ENCODE results near the gene VPS16. TPM values are rescaled to one million over a fixed set of nuclear protein-coding genes. Genes with fewer than 3 reads are reported as not detected.

VPS16 gene
- total and polyA plus RNA-seq, 2 of the 13 experiments (the other 11 are each of a cell fraction or from before 2014, with no cell fraction given), result 34.2 to 35.4 TPM

GRCh38 chr20:2902291-2902690 is 61.7 kb downstream of the VPS16 start:
- H3K27me3 ChIP-seq (ENCODE audit: control insufficient read depth in 1 of 2, insufficient read depth in 2 of 2, low read length in 2 of 2), result no peaks in the 10 kb centered on the region
- no peak overlapping the region for H2AFZ ChIP-seq (ENCODE audit: low read length)
- ChIA-PET POLR2A (interaction anchor here (0.9 kb wide), 1 partner anchor 32 kb away, joined by 3 read pairs; no protein-coding TSS in a partner anchor), CTCF (ENCODE audit: low intra/inter-chr PET ratio, low total read pairs) (no interaction called here)
- H4K20me1 ChIP-seq (ENCODE audit: insufficient read depth, low read length), result no peaks in the 10 kb centered on the region
- TF ChIP-seq ZNF629 (CRISPR knock-in tag; conservative IDR thresholded peaks at IDR 0.05), result 0 out of 2 replicates have a peak, but pooled peaks have one; percentile 15
- no peak for TF ChIP-seq MTF2 (CRISPR knock-in tag; IDR thresholded peaks at IDR 0.05; ENCODE audit: borderline replicate concordance)
- H3K9ac ChIP-seq (ENCODE audit: insufficient read depth, low read depth, low read length), result no peak overlapping the region
- BruUV-seq (replicated peaks), result no TSS peak
- no peak for ATAC-seq
- H3K27ac ChIP-seq (ENCODE audit: extremely low read length, insufficient read depth, low read length), result no peak overlapping the region
- no peaks in the 10 kb centered on the region for H3K4me1 ChIP-seq (ENCODE audit: insufficient read depth, low read length)
- peaks cover 32% of the 10 kb centered on the region for H3K79me2 ChIP-seq (ENCODE audit: insufficient read depth, low read length)
- no peaks in the 10 kb centered on the region for H3K36me3 ChIP-seq (replicated peaks in 1 of 2; ENCODE audit: control insufficient read depth in 1 of 2, insufficient read depth in 2 of 2, low read length in 2 of 2)
- in situ Hi-C loops (cut with HindIII; ENCODE audit: extremely low pct_ligation_motif_present, low pct_unique_long_range_greater_than_20kb) (no loop called here), intact Hi-C loops (cut with micrococcal nuclease; ENCODE audit: unreplicated experiment) (no loop called here)
- no peak for FAIRE-seq
- H3K4me3 ChIP-seq (replicated peaks in 1 of 3; ENCODE audit: insufficient read depth in 1 of 3, low read depth in 2 of 3, low read length in 3 of 3), result no peak overlapping the region
- no peak for DNase-seq (ENCODE audit: low spot score)
- no peaks in the 10 kb centered on the region for H3K9me3 ChIP-seq (ENCODE audit: low read length)
- no peak overlapping the region for H3K4me2 ChIP-seq (ENCODE audit: low read depth, low read length)
- WGBS (ENCODE audit: low lambda C conversion rate), result 2% methylated on average over 1 of the region's 1 CpG

GRCh38 chr20:2902818-2903217 is 62.3 kb downstream of the VPS16 start:
- ChIA-PET CTCF (ENCODE audit: low intra/inter-chr PET ratio, low total read pairs) (no interaction called here), POLR2A (no interaction called here)
- DNase-seq (ENCODE audit: low spot score), result no peak
- Histone ChIP-seq H4K20me1 (ENCODE audit: insufficient read depth, low read length) (no peaks in the 10 kb centered on the region), H3K9ac (ENCODE audit: insufficient read depth, low read depth, low read length) (no peak overlapping the region), H3K27ac (ENCODE audit: extremely low read length, insufficient read depth, low read length) (no peak overlapping the region), H3K36me3 (replicated peaks in 1 of 2; ENCODE audit: control insufficient read depth in 1 of 2, insufficient read depth in 2 of 2, low read length in 2 of 2) (no peaks in the 10 kb centered on the region), H3K79me2 (ENCODE audit: insufficient read depth, low read length) (peaks cover 28% of the 10 kb centered on the region), H3K4me3 (replicated peaks in 1 of 3; ENCODE audit: insufficient read depth in 1 of 3, low read depth in 2 of 3, low read length in 3 of 3) (no peak overlapping the region), H3K27me3 (ENCODE audit: control insufficient read depth in 1 of 2, insufficient read depth in 2 of 2, low read length in 2 of 2) (no peaks in the 10 kb centered on the region), H3K9me3 (ENCODE audit: low read length) (no peaks in the 10 kb centered on the region), H2AFZ (ENCODE audit: low read length) (no peak overlapping the region), H3K4me1 (ENCODE audit: insufficient read depth, low read length) (no peaks in the 10 kb centered on the region), H3K4me2 (ENCODE audit: low read depth, low read length) (no peak overlapping the region)
- 99% methylated on average over 3 of the region's 3 CpGs for WGBS (ENCODE audit: low lambda C conversion rate)
- FAIRE-seq, result no peak
- intact Hi-C loops (cut with micrococcal nuclease; ENCODE audit: unreplicated experiment) (no loop called here), in situ Hi-C loops (cut with HindIII; ENCODE audit: extremely low pct_ligation_motif_present, low pct_unique_long_range_greater_than_20kb) (no loop called here)
- no peak for ATAC-seq
- no TSS peak for BruUV-seq (replicated peaks)
- no peak for TF ChIP-seq MYPOP (CRISPR knock-in tag; IDR thresholded peaks at IDR 0.05)
- TF ChIP-seq MAFF (IDR thresholded peaks at IDR 0.05; ENCODE audit: low read depth, low read length), result no peak
- TF ChIP-seq ZFY (CRISPR knock-in tag; IDR thresholded peaks at IDR 0.05), result no peak
- peak; percentile 42; the same call in 1 of the 2 replicates for TF ChIP-seq CHD4 (IDR thresholded peaks at IDR 0.05; ENCODE audit: borderline replicate concordance, low read length)
- TF ChIP-seq E2F1 (CRISPR knock-in tag; IDR thresholded peaks at IDR 0.05), result no peak
- peak; percentile 84 for TF ChIP-seq ZNF629 (CRISPR knock-in tag; conservative IDR thresholded peaks at IDR 0.05)
- TF ChIP-seq HNRNPH1 (optimal IDR thresholded peaks at IDR 0.05; ENCODE audit: low read depth, low read length), result no peak
- no peak for TF ChIP-seq IRX3 (CRISPR knock-in tag; IDR thresholded peaks at IDR 0.05; ENCODE audit: borderline replicate concordance, low read depth)
- no peak for TF ChIP-seq NCOA2 (CRISPR knock-in tag; IDR thresholded peaks at IDR 0.05)
- TF ChIP-seq ARNT2 (CRISPR knock-in tag; IDR thresholded peaks at IDR 0.05; ENCODE audit: low read depth), result no peak
- TF ChIP-seq SMARCC2 (IDR thresholded peaks at IDR 0.05), result no peak
- no peak for TF ChIP-seq SOX13 (IDR thresholded peaks at IDR 0.05)
- TF ChIP-seq SOX13 (CRISPR knock-in tag; conservative IDR thresholded peaks at IDR 0.05 in 1 of 2, IDR thresholded peaks at IDR 0.05 in 1 of 2), result no peak

All from HepG2 (cell line).